UCSD-AML1 (cell line): ENCODE results near the gene PRRX2.
"Not testable (repeated sequence)": the region's sequence is repeated elsewhere in the genome, so short reads cannot be mapped to it uniquely, and the experiment has no call there.

Experiments used
- DNase-seq: peaks from one replicate; lab custom pipeline; 2025; ENCODE audit not compliant: unreplicated experiment; lab: John Stamatoyannopoulos, UW

The PRRX2 gene

GRCh38 chr9:129636343-129636742 lies 29.1 kb upstream of the PRRX2 start:
- DNase-seq = not testable (repeated sequence)

GRCh38 chr9:129637102-129637501 lies 28.3 kb upstream of the PRRX2 start:
- DNase-seq = no peak

GRCh38 chr9:129637673-129638439 lies 27.6 kb upstream of the PRRX2 start:
- DNase-seq = no peak

GRCh38 chr9:129639034-129639630 lies 26.3 kb upstream of the PRRX2 start:
- DNase-seq = no peak

GRCh38 chr9:129639756-129640085 lies 25.7 kb upstream of the PRRX2 start:
- no peak for DNase-seq

GRCh38 chr9:129640086-129640870 lies 25.2 kb upstream of the PRRX2 start:
- DNase-seq = no peak

- DNase-seq = no peak
Measured at GRCh38 chr9:129640871-129641749, 24.3 kb upstream of the PRRX2 start.

GRCh38 chr9:129641750-129642585 lies 23.5 kb upstream of the PRRX2 start, which contains the start of gene ASB6:
Gene ASB6 (minus strand): TSS chr9:129642151. CDS start chr9:129641999, 152 bp downstream.
- DNase-seq = peak; percentile 99

- DNase-seq = no peak
Measured at GRCh38 chr9:129643706-129644105, 21.7 kb upstream of the PRRX2 start.

- DNase-seq = no peak
Measured at GRCh38 chr9:129644365-129644764, 21.1 kb upstream of the PRRX2 start.

GRCh38 chr9:129644902-129645301 lies 20.5 kb upstream of the PRRX2 start:
- no peak for DNase-seq

- DNase-seq = no peak
Measured at GRCh38 chr9:129646252-129646651, 19.2 kb upstream of the PRRX2 start.

GRCh38 chr9:129646654-129647053 lies 18.8 kb upstream of the PRRX2 start:
- no peak for DNase-seq

- DNase-seq = no peak
Measured at GRCh38 chr9:129647635-129648034, 17.8 kb upstream of the PRRX2 start.

- DNase-seq = no peak
Measured at GRCh38 chr9:129648092-129648763, 17.2 kb upstream of the PRRX2 start.

GRCh38 chr9:129648764-129649115 lies 16.7 kb upstream of the PRRX2 start:
- DNase-seq = no peak

GRCh38 chr9:129649726-129650679 lies 15.4 kb upstream of the PRRX2 start:
- no peak for DNase-seq

GRCh38 chr9:129650680-129651235 lies 14.7 kb upstream of the PRRX2 start:
- no peak for DNase-seq
